Measurements from ENCODE around the gene SGCA.

- TF ChIP-seq CTCF (IDR thresholded peaks at IDR 0.05; ENCODE audit: poor library complexity, severe bottlenecking), result no peak
- TF ChIP-seq RAD21 (conservative IDR thresholded peaks at IDR 0.05), result no peak
- no peak for TF ChIP-seq TAF1 (IDR thresholded peaks at IDR 0.05; ENCODE audit: low read depth)
- no peak for TF ChIP-seq EZH2 (IDR thresholded peaks at IDR 0.05; ENCODE audit: borderline replicate concordance, insufficient read depth, low read length, poor library complexity, severe bottlenecking)
- no peak for TF ChIP-seq POLR2AphosphoS5 (IDR thresholded peaks at IDR 0.05)
- TF ChIP-seq REST (IDR thresholded peaks at IDR 0.05; ENCODE audit: borderline replicate concordance), result no peak
Measured at GRCh38 chr17:50203086-50203485, 37.3 kb downstream of the SGCA start.
